Measurements from ENCODE around the gene PDE7B.

PDE7B gene

GRCh38 chr6:135851442-135852271, at the start of gene PDE7B:
Gene PDE7B, plus strand, starts transcription at chr6:135851701.
- peak; percentile 43 to 92 (median 74) for DNase-seq
- intact Hi-C loops (cut with DNase I) = no loop called here

- DNase-seq = no peak
- intact Hi-C loops (cut with DNase I) = no loop called here
These were observed 49.6 kb upstream of the PDE7B start for GRCh38 chr6:135801755-135802465.

- intact Hi-C loops (cut with DNase I) = no loop called here
- DNase-seq = no peak
These were observed 41.0 kb upstream of the PDE7B start for GRCh38 chr6:135810486-135810885.

GRCh38 chr6:135811170-135811569, 40.3 kb upstream of the PDE7B start:
- intact Hi-C loops (cut with DNase I) = no loop called here
- no peak for DNase-seq

GRCh38 chr6:135811644-135812526, 39.6 kb upstream of the PDE7B start:
- intact Hi-C loops (cut with DNase I) = no loop called here

DNA sequence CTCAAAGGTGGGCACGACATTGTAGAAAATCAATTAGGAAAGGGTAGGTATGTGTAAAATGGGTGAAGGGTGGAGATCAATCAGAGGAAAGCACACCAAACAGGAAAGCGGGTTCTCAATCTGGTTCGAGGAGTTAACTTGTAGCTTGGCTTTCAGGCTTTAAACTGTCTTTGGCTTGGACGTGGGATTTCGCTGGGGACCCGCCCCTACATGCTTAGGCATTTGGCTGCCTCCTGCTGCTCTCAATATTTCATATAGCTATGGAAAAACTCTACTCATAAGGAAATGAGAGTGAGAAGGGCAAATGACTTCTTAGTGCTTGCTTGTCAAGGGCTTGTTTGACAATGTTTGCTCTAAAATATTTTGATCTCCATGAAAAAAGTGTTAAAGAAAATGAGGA, 38.1 kb upstream of the PDE7B start:
- DNase-seq = no peak
- intact Hi-C loops (cut with DNase I) = no loop called here

More at GRCh38 chr6:135811644-135812526, 39.6 kb upstream of the PDE7B start:
- no peak for DNase-seq

GRCh38 chr6:135814043-135814442, 37.5 kb upstream of the PDE7B start:
- no peak for DNase-seq
- intact Hi-C loops (cut with DNase I) = no loop called here

DNA sequence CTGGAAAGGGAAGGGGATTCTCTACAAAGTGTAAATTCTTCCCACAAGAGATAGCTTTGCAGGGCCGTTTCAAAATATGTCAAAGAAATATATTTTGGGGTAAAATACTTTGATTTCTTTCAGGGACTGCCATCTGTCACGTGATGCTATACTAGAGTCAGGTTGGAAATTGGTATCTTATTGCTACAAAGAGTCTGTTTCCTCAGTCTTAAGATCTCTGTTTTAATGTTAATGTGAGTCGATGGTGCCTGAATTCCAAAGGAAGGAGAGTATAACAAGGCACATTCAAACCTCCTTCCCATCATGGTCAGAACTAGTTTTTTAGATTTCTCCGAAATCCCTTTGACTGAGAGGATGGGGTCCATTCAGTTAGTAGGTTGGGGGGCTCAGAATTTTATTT, 36.3 kb upstream of the PDE7B start:
- DNase-seq = no peak
- intact Hi-C loops (cut with DNase I) = no loop called here

DNA sequence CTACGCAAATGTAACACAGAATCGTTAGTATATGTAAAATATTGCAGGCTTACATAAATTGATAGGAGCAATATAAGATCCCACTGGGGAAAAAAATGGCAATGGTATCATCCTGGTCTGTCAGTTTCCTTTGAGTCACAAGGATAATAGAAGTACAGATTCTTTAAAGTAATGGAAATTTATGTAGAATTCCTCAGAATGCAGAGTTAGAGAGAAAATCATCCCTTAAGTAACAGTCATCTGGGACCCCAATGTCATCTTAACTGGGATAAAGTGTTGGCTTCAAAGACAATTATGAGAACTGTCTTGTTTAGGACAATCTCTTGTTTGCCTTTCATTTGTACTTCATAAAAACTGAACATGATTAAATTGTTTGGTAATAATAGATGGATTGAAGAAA, 34.5 kb upstream of the PDE7B start:
- intact Hi-C loops (cut with DNase I) = no loop called here
- DNase-seq = no peak

- DNase-seq = no peak
- intact Hi-C loops (cut with DNase I) = no loop called here
These were observed 31.8 kb upstream of the PDE7B start for GRCh38 chr6:135819665-135820064.

DNA sequence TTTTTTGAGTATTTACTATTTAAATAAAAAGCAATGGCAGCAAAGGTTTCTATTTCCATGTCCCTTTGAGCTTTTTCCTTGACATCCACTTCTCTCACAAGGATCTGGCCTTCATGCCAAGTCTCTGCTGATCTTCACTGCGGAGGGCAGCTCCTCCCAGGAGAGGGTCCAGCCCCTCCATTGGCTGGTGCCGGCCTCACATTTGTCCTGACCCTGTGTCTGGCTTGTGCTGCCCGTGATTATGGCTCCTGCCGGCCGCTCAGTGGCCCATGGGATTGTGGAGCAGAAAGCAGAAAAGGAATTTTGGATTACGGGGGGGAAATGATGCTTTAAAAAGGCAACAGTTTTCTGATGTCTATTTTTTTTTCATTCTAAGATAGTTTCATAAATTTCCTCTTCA, 31.2 kb upstream of the PDE7B start:
- intact Hi-C loops (cut with DNase I) = no loop called here
- no peak for DNase-seq

DNA sequence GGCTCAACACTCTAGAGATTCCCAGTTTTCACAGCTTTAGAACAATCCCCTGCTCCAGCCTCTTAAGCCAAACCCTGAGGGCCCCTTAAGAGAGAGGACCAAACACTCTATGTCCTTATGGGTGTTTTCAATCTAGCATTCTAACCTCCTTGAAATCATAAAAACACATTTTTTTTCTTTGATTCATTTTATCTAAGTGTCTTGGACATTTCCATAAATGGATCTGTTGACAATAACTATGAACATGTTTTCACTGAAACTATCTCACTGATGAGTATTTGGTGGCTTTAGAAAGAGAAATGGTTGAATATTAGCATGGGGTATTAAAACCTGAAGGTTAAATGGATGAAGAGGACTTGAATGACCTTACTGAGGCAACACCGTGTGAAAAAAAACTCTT, 27.6 kb upstream of the PDE7B start:
- intact Hi-C loops (cut with DNase I) = no loop called here

GRCh38 chr6:135826236-135826804, 25.2 kb upstream of the PDE7B start:
- intact Hi-C loops (cut with DNase I) = no loop called here
- peak in 4 of 42 donors; percentile 9 to 52 (median 32) for DNase-seq

More for the DNA sequence above, 27.6 kb upstream of the PDE7B start:
- no peak for DNase-seq

DNA sequence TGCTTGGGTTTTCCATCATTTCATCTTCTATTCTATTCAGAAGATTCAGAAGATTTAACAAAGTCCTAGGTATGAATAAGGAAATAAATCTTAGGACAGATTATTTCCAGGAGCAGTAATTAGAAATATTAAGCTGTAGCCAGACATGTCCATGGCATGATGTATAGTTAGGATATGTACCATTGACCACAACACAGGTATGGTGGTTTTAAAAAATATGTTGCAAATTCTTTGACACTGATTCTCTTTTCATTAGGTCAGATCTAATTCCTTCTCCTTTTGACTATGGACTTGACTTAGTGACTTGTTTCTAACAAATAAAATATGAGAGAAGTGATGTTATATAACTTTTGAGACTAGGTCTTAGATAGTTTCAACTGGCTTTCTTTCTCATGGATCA, 23.5 kb upstream of the PDE7B start:
- intact Hi-C loops (cut with DNase I) = no loop called here

GRCh38 chr6:135830452-135830881, 21.0 kb upstream of the PDE7B start:
- intact Hi-C loops (cut with DNase I) = no loop called here
- DNase-seq = peak in 20 of 42 donors; percentile 7 to 70 (median 36)

More for the DNA sequence above, 23.5 kb upstream of the PDE7B start:
- no peak for DNase-seq

DNA sequence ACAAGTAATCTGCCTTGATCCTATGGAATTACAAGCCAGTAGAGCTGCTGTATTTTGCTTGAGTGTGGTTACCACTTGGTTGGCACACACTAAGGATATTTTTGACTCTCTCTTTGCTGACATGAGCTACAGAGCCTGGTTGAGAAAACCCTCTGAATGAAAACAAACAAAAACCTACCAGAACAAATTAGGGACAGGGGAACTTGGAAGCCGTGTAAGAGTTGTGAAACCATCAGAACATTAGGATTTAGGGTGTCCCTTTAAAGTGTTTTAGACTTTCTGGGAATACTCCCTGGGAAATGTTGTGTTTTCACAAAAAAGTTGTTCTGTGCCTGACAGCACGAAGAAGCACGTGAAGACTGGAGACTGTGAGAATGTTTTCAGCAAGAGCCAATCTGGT, 20.5 kb upstream of the PDE7B start:
- DNase-seq = no peak
- intact Hi-C loops (cut with DNase I) = no loop called here

DNA sequence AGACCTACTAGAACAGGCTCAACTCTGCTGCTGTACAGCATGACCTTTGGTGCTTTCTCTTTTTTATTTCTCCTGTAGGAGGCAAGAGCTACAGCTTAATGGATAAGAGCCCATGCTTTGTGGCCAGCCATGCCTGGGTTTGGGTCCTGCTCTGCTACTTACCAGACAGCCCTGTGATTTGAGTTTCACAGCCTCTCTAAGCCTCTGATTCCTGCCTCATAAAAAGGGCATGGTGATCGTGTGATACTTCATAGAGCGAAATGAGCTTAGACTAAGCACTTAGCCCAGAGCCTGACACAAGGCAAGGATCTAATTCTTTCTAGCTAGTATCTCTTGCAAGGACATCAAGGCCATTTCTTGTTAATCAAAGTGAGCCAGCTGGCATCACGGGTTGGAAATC, 19.3 kb upstream of the PDE7B start:
- DNase-seq = no peak
- intact Hi-C loops (cut with DNase I) = no loop called here

GRCh38 chr6:135833771-135834170, 17.7 kb upstream of the PDE7B start:
- intact Hi-C loops (cut with DNase I) = no loop called here
- no peak for DNase-seq

Measured in head of caudate nucleus (tissue), 42 donors.